Measurements from ENCODE around the gene NCS1. TPM values are rescaled to one million over a fixed set of nuclear protein-coding genes. Genes with fewer than 3 reads are reported as not detected.

Gene NCS1
- total and polyA plus RNA-seq, 2 of the 8 experiments (the other 6 are each of a cell fraction or from before 2014, with no cell fraction given), result 34.7 to 47.6 TPM

GRCh38 chr9:130174920-130175321, 2.7 kb downstream of the NCS1 start:
- Histone ChIP-seq H3K23ac (ENCODE audit: insufficient read length) (no peak overlapping the region), H3K79me2 (ENCODE audit: control insufficient read depth in 1 of 2, insufficient read depth in 2 of 2, low read length in 2 of 2) (peaks cover 0 to 31% of the 10 kb centered on the region in 2 experiments; a peak in 3 of 4 replicates), H4K5ac (ENCODE audit: insufficient read length, low read depth, low read length) (no peak overlapping the region), H3K36me3 (ENCODE audit: control insufficient read depth in 2 of 4, insufficient read depth in 4 of 4, low read length in 3 of 4) (no peaks in the 10 kb centered on the region), H3K23me2 (ENCODE audit: low read depth, low read length) (peaks cover 11% of the 10 kb centered on the region), H2BK12ac (ENCODE audit: low read depth, low read length) (no peak overlapping the region), H2BK120ac (replicated peaks; ENCODE audit: low read depth, low read length) (no peak overlapping the region), H3K4me3 (ENCODE audit: extremely low read depth in 1 of 4, insufficient read depth in 2 of 4, low read depth in 3 of 4, low read length in 4 of 4) (no peak overlapping the region), H4K91ac (replicated peaks; ENCODE audit: insufficient read length, low read length) (no peak overlapping the region), H4K8ac (ENCODE audit: extremely low read depth, insufficient read depth, low read length) (no peak overlapping the region), H3K4me2 (ENCODE audit: insufficient read depth in 1 of 2, low read depth in 2 of 2, low read length in 2 of 2) (no peak overlapping the region), H3K18ac (ENCODE audit: extremely low read depth, low read length) (no peak overlapping the region; the same call in 1 of the 2 replicates), H3K9ac (replicated peaks in 1 of 4; ENCODE audit: extremely low read depth in 1 of 4, low read depth in 3 of 4, low read length in 3 of 4) (no peak overlapping the region), H3K4ac (replicated peaks; ENCODE audit: insufficient read length, low read depth, low read length) (no peak overlapping the region), H4K20me1 (replicated peaks in 1 of 2; ENCODE audit: control insufficient read depth in 1 of 2, insufficient read depth in 2 of 2, low read length in 2 of 2) (peaks cover 3 to 12% of the 10 kb centered on the region in 2 experiments), H2BK15ac (ENCODE audit: low read length) (no peak overlapping the region), H3K79me1 (ENCODE audit: low read depth, low read length) (peaks cover 13% of the 10 kb centered on the region), H3K27me3 (replicated peaks in 1 of 4; ENCODE audit: control insufficient read depth in 3 of 4, extremely low read depth in 1 of 4, insufficient read depth in 3 of 4, low read length in 3 of 4) (peaks cover 0 to 13% (median 5%) of the 10 kb centered on the region in 4 experiments; a peak in 3 of 7 replicates), H2BK5ac (ENCODE audit: low read depth, low read length) (no peak overlapping the region), H2BK20ac (ENCODE audit: low read length) (no peak overlapping the region), H2AK5ac (ENCODE audit: low read depth, low read length) (no peak overlapping the region), H3K56ac (replicated peaks; ENCODE audit: insufficient read length, low read depth, low read length) (no peak overlapping the region), H3K4me1 (replicated peaks in 1 of 4; ENCODE audit: control insufficient read depth in 3 of 4, insufficient read depth in 4 of 4, low read length in 3 of 4) (peaks cover 4 to 14% (median 10%) of the 10 kb centered on the region in 4 experiments), H3K9me3 (ENCODE audit: insufficient read depth in 2 of 2, low read depth in 1 of 2, low read length in 1 of 2) (no peaks in the 10 kb centered on the region), H3K27ac (ENCODE audit: low read depth, low read length) (no peak overlapping the region), H3K14ac (ENCODE audit: insufficient read length) (no peak overlapping the region), H2AFZ (ENCODE audit: low read length) (no peak overlapping the region)
- CTCF ChIA-PET (ENCODE audit: partially characterized antibody), result interaction anchor here (0.8 to 2.8 kb wide), 8 partner anchors 10 to 68 kb away, joined by 3 to 20 read pairs (median 5); no protein-coding TSS in a partner anchor
- POLR2A ChIA-PET (ENCODE audit: partially characterized antibody), result interaction anchor here (1.0 to 1.4 kb wide), 3 partner anchors 8 to 45 kb away, joined by 3 to 4 read pairs (median 3); no protein-coding TSS in a partner anchor
- no peak for DNase-seq (ENCODE audit: low read depth in 1 of 2, low spot score in 2 of 2)
- 74% methylated on average over 8 of the region's 8 CpGs; no CpG with 5 or more reads in 1 of the 2 experiments for WGBS, 2 experiments (ENCODE audit: extremely low coverage in 1 of 2, insufficient coverage in 1 of 2, insufficient read length in 1 of 2, insufficient replicate concordance in 2 of 2, low coverage in 1 of 2, low lambda C conversion rate in 2 of 2, missing lambda C conversion rate in 1 of 2)
- no peak for FAIRE-seq
- no peak for TF ChIP-seq ATF3 (IDR thresholded peaks at IDR 0.05; ENCODE audit: insufficient read depth, low read depth, low read length)
- no peak for TF ChIP-seq PHF8 (conservative IDR thresholded peaks at IDR 0.05; ENCODE audit: low read depth, low read length)
- TF ChIP-seq SP4 (IDR thresholded peaks at IDR 0.05; ENCODE audit: low read length), result no peak
- TF ChIP-seq RFX5 (IDR thresholded peaks at IDR 0.05; ENCODE audit: borderline replicate concordance, low read depth, low read length), result no peak

All from H1 (cell line).